HEK293 (cell line): ENCODE results near the gene CPLX3.

Source experiments
- GFI1B ChIP-seq: fragments of 450-650 bp; formaldehyde crosslinking; IDR thresholded peaks from 2 replicates; pipeline ENCODE4 v1.5.1; 2016; ENCODE audit warnings: missing biosample characterization, missing genetic modification characterization
- HIC1 ChIP-seq: fragments of 450-650 bp; formaldehyde crosslinking; IDR thresholded peaks from 2 replicates; pipeline ENCODE4 v1.5.1; 2016; ENCODE audit warnings: missing biosample characterization, missing genetic modification characterization
- IKZF3 ChIP-seq: fragments of 450-650 bp; IDR thresholded peaks from 2 replicates; pipeline ENCODE4 v1.5.0; 2018; ENCODE audit warnings: missing biosample characterization, mild to moderate bottlenecking, missing genetic modification characterization, moderate library complexity
- KLF7 ChIP-seq: fragments of 450-650 bp; formaldehyde crosslinking; IDR thresholded peaks from 2 replicates; pipeline ENCODE4 v1.5.1; 2016; ENCODE audit warnings: missing biosample characterization, missing genetic modification characterization, borderline replicate concordance
- KLF8 ChIP-seq: fragments of 450-650 bp; formaldehyde crosslinking; IDR thresholded peaks from 2 replicates; pipeline ENCODE4 v1.5.1; 2016; ENCODE audit warnings: missing biosample characterization, missing genetic modification characterization
- MYNN ChIP-seq: fragments of 450-650 bp; formaldehyde crosslinking; IDR thresholded peaks from 2 replicates; pipeline ENCODE4 v1.5.1; 2016; ENCODE audit warnings: missing biosample characterization, missing genetic modification characterization, borderline replicate concordance
- PRDM10 ChIP-seq: fragments of 450-650 bp; formaldehyde crosslinking; IDR thresholded peaks from 2 replicates; pipeline ENCODE4 v1.5.1; 2016; ENCODE audit warnings: missing biosample characterization, missing genetic modification characterization
- SETDB1 ChIP-seq: IDR thresholded peaks from one replicate; pipeline ENCODE4 v1.6.1; 2017; ENCODE audit warnings: mild to moderate bottlenecking, low read length, moderate library complexity, mixed read lengths; ENCODE audit not compliant: insufficient read length
- SP2 ChIP-seq: fragments of 450-650 bp; formaldehyde crosslinking; IDR thresholded peaks from 2 replicates; pipeline ENCODE4 v1.5.1; 2016; ENCODE audit warnings: missing biosample characterization, missing genetic modification characterization
- WT1 ChIP-seq: fragments of 450-650 bp; formaldehyde crosslinking; IDR thresholded peaks from 2 replicates; pipeline ENCODE4 v1.5.1; 2016; ENCODE audit warnings: missing biosample characterization, missing genetic modification characterization
- YY1 ChIP-seq: fragments of 450-650 bp; formaldehyde crosslinking; IDR thresholded peaks from 2 replicates; pipeline ENCODE4 v1.5.1; 2018; ENCODE audit warnings: missing biosample characterization, missing genetic modification characterization
- ZBTB1 ChIP-seq: fragments of 450-650 bp; formaldehyde crosslinking; IDR thresholded peaks from 2 replicates; pipeline ENCODE4 v1.5.1; 2016; ENCODE audit warnings: missing biosample characterization, missing genetic modification characterization
- ZBTB20 ChIP-seq: fragments of 450-650 bp; formaldehyde crosslinking; IDR thresholded peaks from 2 replicates; pipeline ENCODE4 v1.5.1; 2016; ENCODE audit warnings: missing biosample characterization, missing genetic modification characterization
- ZFP41 ChIP-seq: fragments of 450-650 bp; formaldehyde crosslinking; IDR thresholded peaks from 2 replicates; pipeline ENCODE4 v1.5.1; 2016; ENCODE audit warnings: missing biosample characterization, missing genetic modification characterization, borderline replicate concordance
- ZNF132 ChIP-seq: fragments of 450-650 bp; formaldehyde crosslinking; IDR thresholded peaks from 2 replicates; pipeline ENCODE4 v1.5.1; 2017; ENCODE audit warnings: missing biosample characterization, missing genetic modification characterization, borderline replicate concordance
- ZNF140 ChIP-seq: fragments of 450-650 bp; formaldehyde crosslinking; IDR thresholded peaks from 2 replicates; pipeline ENCODE4 v1.5.1; 2016; ENCODE audit warnings: missing biosample characterization, missing genetic modification characterization
- ZNF155 ChIP-seq: fragments of 450-650 bp; formaldehyde crosslinking; IDR thresholded peaks from 2 replicates; pipeline ENCODE4 v1.5.1; 2016; ENCODE audit warnings: missing biosample characterization, missing genetic modification characterization
- ZNF16 ChIP-seq: fragments of 450-650 bp; formaldehyde crosslinking; IDR thresholded peaks from 2 replicates; pipeline ENCODE4 v1.5.1; 2016; ENCODE audit warnings: low read depth, missing biosample characterization, missing genetic modification characterization
- ZNF19 ChIP-seq: fragments of 450-650 bp; formaldehyde crosslinking; IDR thresholded peaks from 2 replicates; pipeline ENCODE4; 2016; ENCODE audit warnings: missing biosample characterization, missing genetic modification characterization, low read depth
- ZNF239 ChIP-seq: fragments of 450-650 bp; formaldehyde crosslinking; IDR thresholded peaks from 2 replicates; pipeline ENCODE4 v1.5.1; 2016; ENCODE audit warnings: missing biosample characterization, missing genetic modification characterization
- ZNF302 ChIP-seq: fragments of 450-650 bp; formaldehyde crosslinking; IDR thresholded peaks from 2 replicates; pipeline ENCODE4 v1.5.1; 2016; ENCODE audit warnings: missing biosample characterization, missing genetic modification characterization, low read depth
- ZNF311 ChIP-seq: fragments of 450-650 bp; formaldehyde crosslinking; IDR thresholded peaks from 2 replicates; pipeline ENCODE4 v1.5.1; 2017; ENCODE audit warnings: missing biosample characterization, missing genetic modification characterization, borderline replicate concordance
- ZNF324 ChIP-seq: fragments of 450-650 bp; formaldehyde crosslinking; IDR thresholded peaks from 2 replicates; pipeline ENCODE4 v1.5.1; 2016; ENCODE audit warnings: missing biosample characterization, missing genetic modification characterization
- ZNF350 ChIP-seq: fragments of 450-650 bp; formaldehyde crosslinking; IDR thresholded peaks from 2 replicates; pipeline ENCODE4 v1.5.0; 2017; ENCODE audit warnings: missing biosample characterization, mild to moderate bottlenecking, missing genetic modification characterization
- ZNF404 ChIP-seq: fragments of 450-650 bp; formaldehyde crosslinking; IDR thresholded peaks from 2 replicates; pipeline ENCODE4 v1.5.1; 2017; ENCODE audit warnings: missing biosample characterization, missing genetic modification characterization
- ZNF514 ChIP-seq: fragments of 450-650 bp; formaldehyde crosslinking; IDR thresholded peaks from 2 replicates; pipeline ENCODE4 v1.5.1; 2016; ENCODE audit warnings: missing biosample characterization, missing genetic modification characterization
- ZNF548 ChIP-seq: fragments of 450-650 bp; formaldehyde crosslinking; IDR thresholded peaks from 2 replicates; pipeline ENCODE4 v1.5.1; 2016; ENCODE audit warnings: missing biosample characterization, missing genetic modification characterization
- ZNF555 ChIP-seq: fragments of 450-650 bp; formaldehyde crosslinking; conservative IDR thresholded peaks from 2 replicates; pipeline ENCODE4 v1.5.1; 2017; ENCODE audit warnings: missing biosample characterization, mild to moderate bottlenecking, missing genetic modification characterization, inconsistent platforms
- ZNF571 ChIP-seq: fragments of 450-650 bp; formaldehyde crosslinking; IDR thresholded peaks from 2 replicates; pipeline ENCODE4 v1.5.0; 2017; ENCODE audit warnings: missing biosample characterization, missing genetic modification characterization
- ZNF830 ChIP-seq: fragments of 450-650 bp; IDR thresholded peaks from 2 replicates; pipeline ENCODE4 v1.5.0; 2018; ENCODE audit warnings: missing biosample characterization, missing genetic modification characterization, low read depth, mild to moderate bottlenecking, moderate library complexity
- ZNF837 ChIP-seq: fragments of 450-650 bp; formaldehyde crosslinking; IDR thresholded peaks from 2 replicates; pipeline ENCODE4 v1.5.1; 2016; ENCODE audit warnings: missing biosample characterization, missing genetic modification characterization
- TF ChIP-seq, protein P1 (sequence below): fragments of 450-650 bp; formaldehyde crosslinking; IDR thresholded peaks from 2 replicates; pipeline ENCODE4 v1.5.1; 2016; ENCODE audit warnings: missing biosample characterization, missing genetic modification characterization, borderline replicate concordance

The CPLX3 gene

DNA sequence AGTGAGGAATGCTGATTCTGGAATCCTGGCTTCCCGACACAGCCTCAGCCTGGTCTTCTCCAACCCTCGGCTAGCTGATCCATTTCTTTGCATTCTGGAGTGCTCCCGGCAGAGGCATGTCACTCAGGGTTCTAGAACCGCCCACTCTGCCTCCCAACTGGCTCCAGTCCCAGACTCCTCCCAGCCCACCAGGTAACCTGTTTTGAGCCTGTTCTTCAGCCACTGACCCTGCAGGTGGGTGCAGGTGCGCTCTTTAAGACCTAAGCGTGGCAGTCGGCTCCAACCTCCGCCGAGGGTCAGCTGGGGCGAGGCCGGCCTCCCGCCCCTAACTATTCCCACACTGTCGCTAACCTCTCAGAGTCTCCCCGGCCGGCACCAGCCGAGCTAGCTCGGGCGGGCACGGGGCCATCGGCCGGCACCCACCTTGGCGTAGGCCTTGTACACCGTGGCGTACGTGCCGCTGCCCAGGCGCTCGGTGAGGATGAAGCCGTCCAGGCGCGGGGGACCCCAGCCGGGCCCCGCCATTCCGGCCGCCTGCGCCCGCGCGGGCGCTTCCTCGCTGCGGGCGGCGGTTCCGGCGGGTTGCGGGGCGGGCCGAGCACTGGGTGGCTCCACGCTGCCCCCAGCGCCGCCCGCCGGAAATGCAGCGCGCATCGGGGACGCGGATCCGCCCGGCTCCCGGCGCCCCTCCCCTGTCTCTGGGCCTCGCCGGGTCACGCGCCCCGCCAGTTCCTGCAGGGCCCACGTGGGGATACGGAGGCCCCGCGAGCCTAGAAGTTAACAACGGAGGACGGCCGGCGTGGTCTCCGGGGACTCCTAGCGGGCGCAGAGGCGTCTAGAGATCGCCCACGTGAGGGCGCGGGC lies 16.4 kb downstream of the CPLX3 start, which contains the start of gene ULK3 (continued):
- TF ChIP-seq ZNF324 (tag by site-specific recombination) (no peak), YY1 (peak; percentile 11; the same call in 1 of the 2 replicates), ZNF239 (no peak), ZNF830 (tag by site-specific recombination) (no peak), KLF7 (tag by site-specific recombination) (peak; percentile 44; the same call in 1 of the 2 replicates), ZNF155 (no peak), WT1 (peak; percentile 76), ZBTB20 (peak; percentile 70), ZNF404 (tag by site-specific recombination) (no peak), ZNF302 (tag by site-specific recombination) (no peak), ZNF837 (tag by site-specific recombination) (no peak), ZNF16 (tag by site-specific recombination) (no peak), ZFP41 (tag by site-specific recombination) (no peak), ZNF350 (no peak), IKZF3 (tag by site-specific recombination) (peak; percentile 56), KLF8 (tag by site-specific recombination) (peak; percentile 97), SP2 (tag by site-specific recombination) (peak; percentile 63), ZNF140 (tag by site-specific recombination) (no peak), ZNF514 (no peak), ZNF571 (no peak), ZNF19 (tag by site-specific recombination) (no peak), PRDM10 (tag by site-specific recombination) (no peak; the same call in 1 of the 2 replicates), SETDB1 (no peak), ZBTB1 (tag by site-specific recombination) (no peak), ZNF548 (no peak), GFI1B (peak; percentile 63; the same call in 1 of the 2 replicates), ZNF555 (tag by site-specific recombination) (no peak), ZNF311 (no peak), HIC1 (tag by site-specific recombination) (0 out of 2 replicates have a peak, but pooled peaks have one; percentile 54), ZNF132 (tag by site-specific recombination) (no peak), MYNN (tag by site-specific recombination) (no peak)
- TF ChIP-seq, protein P1, sequence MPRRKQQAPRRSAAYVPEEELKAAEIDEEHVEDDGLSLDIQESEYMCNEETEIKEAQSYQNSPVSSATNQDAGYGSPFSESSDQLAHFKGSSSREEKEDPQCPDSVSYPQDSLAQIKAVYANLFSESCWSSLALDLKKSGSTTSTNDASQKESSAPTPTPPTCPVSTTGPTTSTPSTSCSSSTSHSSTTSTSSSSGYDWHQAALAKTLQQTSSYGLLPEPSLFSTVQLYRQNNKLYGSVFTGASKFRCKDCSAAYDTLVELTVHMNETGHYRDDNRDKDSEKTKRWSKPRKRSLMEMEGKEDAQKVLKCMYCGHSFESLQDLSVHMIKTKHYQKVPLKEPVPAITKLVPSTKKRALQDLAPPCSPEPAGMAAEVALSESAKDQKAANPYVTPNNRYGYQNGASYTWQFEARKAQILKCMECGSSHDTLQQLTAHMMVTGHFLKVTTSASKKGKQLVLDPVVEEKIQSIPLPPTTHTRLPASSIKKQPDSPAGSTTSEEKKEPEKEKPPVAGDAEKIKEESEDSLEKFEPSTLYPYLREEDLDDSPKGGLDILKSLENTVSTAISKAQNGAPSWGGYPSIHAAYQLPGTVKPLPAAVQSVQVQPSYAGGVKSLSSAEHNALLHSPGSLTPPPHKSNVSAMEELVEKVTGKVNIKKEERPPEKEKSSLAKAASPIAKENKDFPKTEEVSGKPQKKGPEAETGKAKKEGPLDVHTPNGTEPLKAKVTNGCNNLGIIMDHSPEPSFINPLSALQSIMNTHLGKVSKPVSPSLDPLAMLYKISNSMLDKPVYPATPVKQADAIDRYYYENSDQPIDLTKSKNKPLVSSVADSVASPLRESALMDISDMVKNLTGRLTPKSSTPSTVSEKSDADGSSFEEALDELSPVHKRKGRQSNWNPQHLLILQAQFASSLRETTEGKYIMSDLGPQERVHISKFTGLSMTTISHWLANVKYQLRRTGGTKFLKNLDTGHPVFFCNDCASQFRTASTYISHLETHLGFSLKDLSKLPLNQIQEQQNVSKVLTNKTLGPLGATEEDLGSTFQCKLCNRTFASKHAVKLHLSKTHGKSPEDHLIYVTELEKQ: no peak; the same call in 1 of the 2 replicates
